CD8-positive, alpha-beta memory T cell (primary cell): ENCODE results near the gene COPZ2. TPM values are rescaled to one million over a fixed set of nuclear protein-coding genes. Genes with fewer than 3 reads are reported as not detected.

Source experiments
- CTCF ChIA-PET: fragments of 350-600 bp; sonication (Branson Sonifier 250); formaldehyde crosslinking; loops from one replicate; lab custom pipeline; 2021; ENCODE audit warnings: antibody characterized with exemption; lab: Charles Lee
- POLR2A ChIA-PET: fragments of 350-600 bp; sonication (Branson Sonifier 250); formaldehyde crosslinking; loops from one replicate; lab custom pipeline; 2021; ENCODE audit warnings: antibody characterized with exemption; lab: Charles Lee
- DNase-seq, 5 donors: peaks; one replicate each; pipeline versions ENCODE4 v3.0.0 to v3.0.0-alpha.2; 2020 to 2022; ENCODE audit warnings: mixed read lengths in 1 of 5
- H3K27ac ChIP-seq: one replicate; pipeline ENCODE4 v1.7.0; 2013; ENCODE audit warnings: low read depth, mild to moderate bottlenecking, low read length, moderate library complexity
- H3K27me3 ChIP-seq: 2 replicates; pipeline ENCODE4 v1.7.0; 2013; ENCODE audit warnings: low read length, mild to moderate bottlenecking; ENCODE audit not compliant: insufficient read depth, poor library complexity, severe bottlenecking
- H3K36me3 ChIP-seq: 2 replicates; pipeline ENCODE4 v1.7.0; 2013; ENCODE audit warnings: mild to moderate bottlenecking, low read length, moderate library complexity; ENCODE audit not compliant: insufficient read depth
- H3K4me1 ChIP-seq: 2 replicates; pipeline ENCODE4 v1.7.0; 2013; ENCODE audit warnings: mild to moderate bottlenecking, low read length, moderate library complexity; ENCODE audit not compliant: insufficient read depth
- H3K4me3 ChIP-seq: 2 replicates; pipeline ENCODE4 v1.7.0; 2013; ENCODE audit warnings: mild to moderate bottlenecking, low read length
- H3K9me3 ChIP-seq: 2 replicates; pipeline ENCODE4 v1.7.0; 2013; ENCODE audit warnings: mild to moderate bottlenecking, low read length
- H3K27ac Mint-ChIP-seq, 8 donors: one replicate each; pipeline ENCODE4 v1.8.0; 2020 to 2021; ENCODE audit warnings: mixed read lengths in 8 of 8, mild to moderate bottlenecking in 6 of 8, inconsistent platforms in 3 of 8, moderate library complexity in 3 of 8
- H3K27me3 Mint-ChIP-seq, 2 donors: one replicate each; pipeline ENCODE4 v1.8.0; 2020 to 2021; ENCODE audit warnings: mixed read lengths in 2 of 2, mild to moderate bottlenecking in 1 of 2, moderate library complexity in 1 of 2
- H3K36me3 Mint-ChIP-seq, 3 donors: one replicate each; pipeline ENCODE4 v1.8.0; 2020 to 2021; ENCODE audit warnings: mixed read lengths in 3 of 3, inconsistent platforms in 1 of 3, mild to moderate bottlenecking in 1 of 3
- H3K4me1 Mint-ChIP-seq, 3 donors: one replicate each; pipeline ENCODE4 v1.8.0; 2020 to 2021; ENCODE audit warnings: mixed read lengths in 3 of 3, inconsistent platforms in 1 of 3, mild to moderate bottlenecking in 1 of 3
- H3K4me3 Mint-ChIP-seq, 7 donors: one replicate each; pipeline ENCODE4 v1.8.0; 2020 to 2021; ENCODE audit warnings: mixed read lengths in 7 of 7, mild to moderate bottlenecking in 6 of 7, moderate library complexity in 4 of 7, inconsistent platforms in 2 of 7
- H3K9me3 Mint-ChIP-seq, 5 donors: one replicate each; pipeline ENCODE4 v1.8.0; 2020 to 2022; ENCODE audit warnings: mixed read lengths in 5 of 5, mild to moderate bottlenecking in 3 of 5, moderate library complexity in 2 of 5, inconsistent platforms in 1 of 5
- polyA plus RNA-seq: library from polyadenylated mRNA; unstranded; fragments of 300-500 nt; fragmentation: Illumina TruSeq; gene quantifications from one replicate; pipeline ENCODE4 v1.2.3, GENCODE V29; 2021
- total RNA-seq, 2 experiments: library from RNA; stranded (reverse); gene quantifications; one replicate each; pipeline ENCODE4 v1.2.3, GENCODE V29; 2021

The COPZ2 gene
- total and polyA plus RNA-seq, 3 experiments from 2014 or later = 3.3 to 8.3 (median 7.6) TPM

DNA sequence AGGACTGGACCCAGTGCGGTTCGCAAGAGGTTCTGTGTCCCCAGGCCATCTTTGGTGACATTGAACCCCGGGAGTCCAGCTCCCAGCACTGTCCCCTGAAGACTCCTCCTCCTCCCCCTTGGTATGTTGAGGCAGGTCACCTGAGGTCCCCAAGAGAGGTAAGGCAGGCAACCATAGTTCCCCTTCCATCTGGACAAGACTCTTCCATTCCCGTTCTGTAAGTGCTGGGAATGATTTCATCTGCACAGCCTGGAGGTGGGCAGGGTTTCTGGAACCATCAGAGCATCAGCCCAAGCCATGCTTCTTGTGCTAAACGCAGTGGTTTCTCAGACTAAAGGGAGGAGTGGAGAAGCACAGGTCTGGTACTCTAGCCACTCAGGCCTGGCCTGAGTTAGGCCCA, 24.9 kb downstream of the COPZ2 start:
- Mint-ChIP-seq H3K9me3 (no peaks in the 10 kb centered on the region), H3K27me3 (peaks cover 40 to 48% of the 10 kb centered on the region in 2 donors), H3K4me3 (peak overlapping the region in 6 of 7 donors; percentile 11 to 81 (median 61)), H3K36me3 (no peaks in the 10 kb centered on the region), H3K27ac (no peak overlapping the region), H3K4me1 (peaks cover 10 to 25% (median 11%) of the 10 kb centered on the region in 3 donors)
- CTCF ChIA-PET = interaction anchor here (1.6 to 2.3 kb wide), 2 partner anchors 13 to 42 kb away, joined by 4 to 8 read pairs; partner anchors contain the start of gene CDK5RAP3
- no peaks in the 10 kb centered on the region for H3K9me3 ChIP-seq
- H3K4me1 ChIP-seq = peaks cover 12% of the 10 kb centered on the region
- H3K27ac ChIP-seq = no peak overlapping the region
- POLR2A ChIA-PET = no interaction called here
- peaks cover 22% of the 10 kb centered on the region for H3K27me3 ChIP-seq
- H3K4me3 ChIP-seq = no peak overlapping the region
- no peaks in the 10 kb centered on the region for H3K36me3 ChIP-seq
- DNase-seq = no peak

- Mint-ChIP-seq H3K9me3 (no peaks in the 10 kb centered on the region), H3K27ac (no peak overlapping the region)
Measured at GRCh38 chr17:48012151-48012520, 25.5 kb downstream of the COPZ2 start.

GRCh38 chr17:48011405-48012150, 26.0 kb downstream of the COPZ2 start:
- CTCF ChIA-PET = interaction anchor here (0.7 to 2.7 kb wide), 7 partner anchors 9 to 83 kb away, joined by 3 to 8 read pairs (median 4); partner anchors contain the start of gene CDK5RAP3
- Mint-ChIP-seq H3K36me3 (no peaks in the 10 kb centered on the region), H3K27me3 (peaks cover 41 to 58% of the 10 kb centered on the region in 2 donors), H3K9me3 (no peaks in the 10 kb centered on the region), H3K4me1 (peaks cover 8 to 21% (median 11%) of the 10 kb centered on the region in 3 donors), H3K27ac (peak overlapping the region in 6 of 8 donors; percentile 1 to 32 (median 6)), H3K4me3 (peak overlapping the region; percentile 27 to 82 (median 77))
- Histone ChIP-seq H3K9me3 (no peaks in the 10 kb centered on the region), H3K36me3 (no peaks in the 10 kb centered on the region), H3K4me3 (peak overlapping the region; percentile 29), H3K27ac (no peak overlapping the region), H3K4me1 (peaks cover 12% of the 10 kb centered on the region), H3K27me3 (peaks cover 22% of the 10 kb centered on the region)
- POLR2A ChIA-PET = no interaction called here
- DNase-seq = peak in 3 of 5 donors; percentile 9 to 63 (median 32)

More at GRCh38 chr17:48012151-48012520, 25.5 kb downstream of the COPZ2 start:
- DNase-seq = peak; percentile 52 to 82 (median 61)
- no peak overlapping the region for H3K27ac ChIP-seq
- Mint-ChIP-seq H3K4me1 (peaks cover 8 to 21% (median 11%) of the 10 kb centered on the region in 3 donors), H3K36me3 (no peaks in the 10 kb centered on the region), H3K4me3 (peak overlapping the region; percentile 15 to 82 (median 77)), H3K27me3 (peaks cover 41 to 54% of the 10 kb centered on the region in 2 donors)
- H3K36me3 ChIP-seq = no peaks in the 10 kb centered on the region
- H3K4me1 ChIP-seq = peaks cover 12% of the 10 kb centered on the region
- POLR2A ChIA-PET = no interaction called here
- CTCF ChIA-PET = interaction anchor here (1.6 to 2.3 kb wide), 2 partner anchors 13 to 41 kb away, joined by 4 to 8 read pairs; partner anchors contain the start of gene CDK5RAP3
- peaks cover 22% of the 10 kb centered on the region for H3K27me3 ChIP-seq
- peak overlapping the region; percentile 29 for H3K4me3 ChIP-seq
- no peaks in the 10 kb centered on the region for H3K9me3 ChIP-seq

GRCh38 chr17:48010193-48010592, 27.4 kb downstream of the COPZ2 start:
- H3K27ac Mint-ChIP-seq = no peak overlapping the region
- H3K27ac ChIP-seq = no peak overlapping the region
- peaks cover 22% of the 10 kb centered on the region for H3K27me3 ChIP-seq
- no peak overlapping the region for H3K4me3 Mint-ChIP-seq
- H3K4me3 ChIP-seq = no peak overlapping the region
- no peaks in the 10 kb centered on the region for H3K36me3 Mint-ChIP-seq
- no peaks in the 10 kb centered on the region for H3K9me3 ChIP-seq
- peaks cover 39 to 58% of the 10 kb centered on the region in 2 donors for H3K27me3 Mint-ChIP-seq
- peaks cover 12% of the 10 kb centered on the region for H3K4me1 ChIP-seq
- H3K36me3 ChIP-seq = no peaks in the 10 kb centered on the region
- ChIA-PET POLR2A (no interaction called here), CTCF (interaction anchor here (1.6 to 2.7 kb wide), 2 partner anchors 32 to 34 kb away, joined by 4 to 8 read pairs; no protein-coding TSS in a partner anchor)
- no peaks in the 10 kb centered on the region for H3K9me3 Mint-ChIP-seq
- H3K4me1 Mint-ChIP-seq = peaks cover 8 to 17% (median 11%) of the 10 kb centered on the region in 3 donors
- no peak for DNase-seq

GRCh38 chr17:48006936-48007709, 30.5 kb downstream of the COPZ2 start:
- POLR2A ChIA-PET = no interaction called here
- peaks cover 6 to 11% (median 10%) of the 10 kb centered on the region in 3 donors for H3K4me1 Mint-ChIP-seq

DNA sequence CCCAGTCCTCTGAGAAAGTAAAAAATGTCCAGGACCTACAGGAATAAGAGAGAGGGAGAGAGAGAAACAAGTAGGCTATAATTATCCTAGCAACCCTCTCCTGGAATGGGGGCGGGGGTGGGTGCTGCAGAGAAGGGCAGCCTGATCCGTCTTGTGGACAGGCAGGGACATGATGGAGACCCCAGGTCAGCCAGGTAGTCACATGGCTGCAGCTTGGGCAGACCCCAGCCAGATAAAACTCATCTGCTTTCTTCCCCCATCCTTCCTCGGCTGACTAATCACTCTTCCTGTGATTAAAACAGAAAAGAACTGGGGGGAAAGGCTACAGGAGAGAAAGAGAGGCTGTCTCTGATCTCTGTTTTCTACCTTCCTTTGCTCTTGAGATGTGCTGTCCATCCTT, 32.6 kb downstream of the COPZ2 start:
- Mint-ChIP-seq H3K27me3 (peaks cover 19 to 34% of the 10 kb centered on the region in 2 donors), H3K27ac (no peak overlapping the region), H3K4me1 (no peaks in the 10 kb centered on the region), H3K4me3 (no peak overlapping the region), H3K9me3 (no peaks in the 10 kb centered on the region), H3K36me3 (no peaks in the 10 kb centered on the region)
- no peaks in the 10 kb centered on the region for H3K9me3 ChIP-seq
- no peaks in the 10 kb centered on the region for H3K4me1 ChIP-seq
- H3K27ac ChIP-seq = no peak overlapping the region
- peaks cover under 1% of the 10 kb centered on the region for H3K27me3 ChIP-seq
- H3K36me3 ChIP-seq = no peaks in the 10 kb centered on the region
- ChIA-PET POLR2A (no interaction called here), CTCF (no interaction called here)
- no peak overlapping the region for H3K4me3 ChIP-seq
- no peak for DNase-seq

More at GRCh38 chr17:48006936-48007709, 30.5 kb downstream of the COPZ2 start:
- Mint-ChIP-seq H3K36me3 (no peaks in the 10 kb centered on the region), H3K27me3 (peaks cover 30 to 47% of the 10 kb centered on the region in 2 donors), H3K27ac (no peak overlapping the region), H3K4me3 (no peak overlapping the region), H3K9me3 (no peaks in the 10 kb centered on the region)
- Histone ChIP-seq H3K27me3 (peaks cover 11% of the 10 kb centered on the region), H3K36me3 (no peaks in the 10 kb centered on the region), H3K4me3 (no peak overlapping the region), H3K9me3 (no peaks in the 10 kb centered on the region), H3K27ac (no peak overlapping the region), H3K4me1 (peaks cover 8% of the 10 kb centered on the region)
- CTCF ChIA-PET = no interaction called here
- DNase-seq = no peak

DNA sequence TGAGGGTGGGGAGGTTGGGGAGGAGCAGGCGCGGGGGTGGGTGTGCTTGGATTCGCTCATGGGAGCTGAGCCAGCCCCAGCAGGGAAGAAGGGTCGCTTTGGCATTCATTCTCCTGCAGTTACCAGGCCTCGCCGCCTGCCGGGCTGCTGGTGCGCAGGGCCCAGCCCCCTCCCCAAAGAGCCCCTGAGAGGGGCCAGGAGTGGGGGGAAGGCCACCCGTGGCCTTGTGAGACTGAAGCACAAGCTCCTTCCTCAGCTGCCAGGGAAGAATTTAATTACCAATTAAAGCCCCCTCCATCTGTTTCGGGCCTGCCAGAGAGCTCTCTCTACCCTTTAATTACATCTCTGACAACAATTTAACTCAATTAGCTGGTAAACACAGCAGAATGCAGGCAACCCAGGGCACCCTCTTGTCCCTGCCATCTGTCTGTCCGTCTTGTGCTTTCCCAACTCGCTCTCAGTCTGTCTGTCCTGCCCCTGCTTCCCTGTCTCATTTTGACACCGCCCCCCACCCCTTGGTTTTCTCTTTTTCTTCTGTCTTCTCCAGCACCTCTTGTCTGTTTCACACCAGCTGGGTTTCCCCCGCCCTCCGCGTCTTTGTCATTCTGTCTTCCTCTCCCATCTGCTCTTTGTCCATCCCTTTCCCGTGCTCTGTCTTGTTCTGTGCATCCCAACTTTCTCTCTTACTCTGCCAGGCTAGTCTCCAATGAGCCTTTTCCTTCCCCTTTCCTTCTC, 34.0 kb downstream of the COPZ2 start:
- DNase-seq = no peak
- Mint-ChIP-seq H3K36me3 (no peaks in the 10 kb centered on the region), H3K4me3 (no peak overlapping the region), H3K27ac (peak overlapping the region in 1 of 8 donors; percentile 72), H3K27me3 (peaks cover 13 to 26% of the 10 kb centered on the region in 2 donors), H3K9me3 (no peaks in the 10 kb centered on the region), H3K4me1 (no peaks in the 10 kb centered on the region)
- Histone ChIP-seq H3K9me3 (no peaks in the 10 kb centered on the region), H3K27ac (no peak overlapping the region), H3K27me3 (no peaks in the 10 kb centered on the region), H3K4me1 (no peaks in the 10 kb centered on the region), H3K4me3 (no peak overlapping the region), H3K36me3 (no peaks in the 10 kb centered on the region)
- ChIA-PET POLR2A (no interaction called here), CTCF (interaction anchor here (1.8 kb wide), 1 partner anchor 33 kb away, joined by 4 read pairs; the partner anchor contains the start of gene CDK5RAP3)
